Skin epidermis (tissue), 12 donors: Measurements from ENCODE around the gene TCAIM.
"Not testable (repeated sequence)": the region's sequence is repeated elsewhere in the genome, so short reads cannot be mapped to it uniquely, and the experiment has no call there.

Source experiments
- H3K27ac ChIP-seq, 21 experiments: fragments of 200-600 bp; sonication (generic) in 11 of 21; one replicate each; pipeline ENCODE4 v1.5.0; 2020; ENCODE audit warnings: mild to moderate bottlenecking in 3 of 21, inconsistent platforms in 2 of 21, moderate library complexity in 2 of 21
- H3K4me3 ChIP-seq, 7 experiments: fragments of 200-600 bp; sonication (generic) in 2 of 7; one replicate each; pipeline ENCODE4 v1.5.0; 2020; ENCODE audit warnings: inconsistent platforms in 2 of 7, mild to moderate bottlenecking in 2 of 7, moderate library complexity in 1 of 7

The TCAIM gene

DNA sequence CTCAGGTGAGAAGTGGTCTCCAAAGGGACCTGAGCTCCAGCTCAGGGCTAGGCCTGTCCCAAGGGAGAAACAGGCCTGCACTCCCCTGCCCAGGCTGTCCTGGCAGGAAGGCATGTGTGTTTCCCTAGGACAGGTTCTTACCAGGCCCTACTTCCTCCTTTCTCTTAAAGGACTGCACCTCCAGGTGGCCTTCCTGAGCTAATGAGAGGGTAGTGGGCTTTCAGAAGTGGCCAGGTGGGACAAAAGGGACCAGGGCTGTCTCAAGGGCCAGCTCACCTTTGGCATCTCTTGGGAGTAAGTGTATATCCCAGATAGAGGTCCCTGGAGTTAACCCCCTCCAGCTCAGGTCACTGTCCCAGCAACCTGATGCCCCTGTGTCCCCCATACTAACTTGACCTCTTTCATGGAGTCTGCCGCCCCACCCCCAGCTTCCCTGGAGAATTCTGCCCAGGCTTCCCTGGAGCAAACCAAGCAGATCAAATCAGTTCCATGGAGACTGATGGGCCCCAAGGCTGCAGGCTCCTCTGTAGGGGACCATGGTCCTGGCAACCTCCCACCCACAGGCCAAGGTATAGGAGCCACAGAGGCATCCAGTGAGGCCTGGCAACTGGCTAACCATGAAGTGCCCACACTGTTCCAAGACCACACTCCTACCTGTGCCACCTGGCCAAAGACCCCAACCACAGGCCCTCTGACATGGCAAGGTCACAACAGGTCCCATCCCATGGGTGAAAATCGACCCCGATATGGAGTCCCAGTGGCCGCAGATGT is 71.3 kb downstream of the TCAIM start:
- Histone ChIP-seq H3K4me3 (no peak overlapping the region), H3K27ac (no peak overlapping the region)

DNA sequence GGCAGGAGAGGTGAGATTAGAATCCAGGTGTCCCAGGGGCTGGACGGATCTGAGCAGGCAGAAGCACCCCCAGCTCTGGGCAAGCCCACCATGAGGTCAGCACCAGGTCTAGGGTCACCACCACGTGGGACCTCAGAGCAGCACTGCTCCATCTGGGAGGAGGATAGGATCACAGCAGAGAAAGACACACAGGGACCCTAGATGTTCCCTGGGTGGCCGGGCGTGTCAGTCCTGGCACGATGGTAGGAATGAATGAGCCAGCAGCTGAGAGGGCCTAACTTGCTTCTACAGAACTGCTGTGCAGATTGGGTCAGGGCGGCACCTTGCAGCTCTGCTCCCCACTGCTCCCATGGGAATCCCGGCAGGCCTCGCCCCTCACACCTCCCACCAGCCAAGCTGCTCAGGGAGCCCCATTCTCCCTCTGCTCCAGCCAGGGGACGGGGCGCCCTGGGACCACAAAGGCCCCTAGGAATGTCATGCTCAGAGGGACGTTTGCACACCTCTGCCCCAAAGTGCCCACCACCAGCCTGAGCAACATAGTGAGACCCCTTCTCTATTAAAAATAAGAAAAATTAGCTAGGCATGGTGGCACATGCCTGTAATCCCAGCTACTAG is 72.6 kb downstream of the TCAIM start:
- H3K4me3 ChIP-seq = no peak overlapping the region
- H3K27ac ChIP-seq = no peak overlapping the region

DNA sequence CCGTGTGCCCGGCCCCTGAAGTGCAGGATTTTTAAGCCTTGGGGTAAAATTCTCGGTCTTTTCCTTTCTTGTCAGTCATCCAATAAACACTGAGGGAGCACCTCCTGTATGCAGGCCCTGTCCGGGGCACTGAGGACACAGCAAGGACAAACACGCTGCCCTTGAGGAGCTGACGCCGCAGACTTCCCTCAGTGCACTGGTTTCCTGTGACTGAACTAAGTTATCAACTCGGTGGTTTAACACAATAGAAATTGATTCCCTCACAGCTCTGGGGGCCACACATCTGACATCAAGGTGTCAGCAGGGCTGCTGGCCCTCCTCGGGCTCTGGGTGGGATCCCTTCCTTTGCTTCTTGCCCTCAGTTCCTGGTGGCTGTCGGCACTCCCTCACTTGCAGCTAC is 73.8 kb downstream of the TCAIM start:
- H3K27ac ChIP-seq = no peak overlapping the region
- no peak overlapping the region for H3K4me3 ChIP-seq

DNA sequence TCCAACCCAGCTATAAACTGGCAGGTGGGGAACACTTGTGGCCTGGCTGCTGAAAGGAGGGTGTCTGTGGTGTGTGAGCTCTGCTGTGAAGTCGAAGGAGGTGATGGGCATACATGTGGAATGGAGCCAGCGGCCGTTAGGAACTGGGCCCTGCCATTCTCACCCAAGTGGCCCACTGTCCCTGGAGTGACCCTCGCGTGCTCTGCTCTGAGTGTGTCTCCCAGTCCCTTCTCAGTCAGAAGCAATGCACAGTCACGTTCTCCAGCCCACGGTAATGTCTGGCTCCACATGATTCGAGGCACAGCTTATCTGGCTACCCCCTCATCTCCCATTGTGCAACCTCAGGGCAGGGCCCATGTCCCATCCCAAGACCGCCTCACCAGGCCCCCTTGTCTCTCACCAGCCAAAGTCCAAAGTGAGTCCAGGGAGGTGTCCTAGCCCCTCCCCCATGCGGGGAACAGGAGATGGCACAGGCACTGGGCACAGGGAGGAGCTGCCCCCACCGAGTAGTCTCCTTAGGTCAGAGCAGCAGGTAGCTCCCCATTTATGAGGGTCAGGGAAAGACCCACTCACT is 76.0 kb downstream of the TCAIM start:
- Histone ChIP-seq H3K4me3 (no peak overlapping the region), H3K27ac (no peak overlapping the region)

DNA sequence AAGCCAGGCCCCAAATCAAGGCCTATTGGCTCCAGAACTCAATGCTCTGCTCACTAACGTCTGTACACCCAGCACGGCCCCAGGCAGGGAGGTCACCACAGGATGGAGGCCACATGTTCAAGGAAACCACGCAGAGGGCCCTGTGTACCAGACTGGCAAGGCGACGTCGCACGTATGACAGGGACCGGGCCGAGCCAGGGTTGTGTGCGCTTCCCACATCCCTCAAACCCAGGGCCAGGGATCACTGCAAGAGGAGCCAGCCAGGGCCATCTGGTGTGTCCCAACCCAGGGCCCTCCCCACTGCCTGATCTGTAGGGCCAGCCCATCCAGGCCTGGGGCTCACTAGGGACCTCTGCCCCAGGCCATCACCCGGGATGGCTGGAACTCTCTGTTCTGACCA is 76.9 kb downstream of the TCAIM start:
- no peak overlapping the region for H3K27ac ChIP-seq
- H3K4me3 ChIP-seq = no peak overlapping the region

DNA sequence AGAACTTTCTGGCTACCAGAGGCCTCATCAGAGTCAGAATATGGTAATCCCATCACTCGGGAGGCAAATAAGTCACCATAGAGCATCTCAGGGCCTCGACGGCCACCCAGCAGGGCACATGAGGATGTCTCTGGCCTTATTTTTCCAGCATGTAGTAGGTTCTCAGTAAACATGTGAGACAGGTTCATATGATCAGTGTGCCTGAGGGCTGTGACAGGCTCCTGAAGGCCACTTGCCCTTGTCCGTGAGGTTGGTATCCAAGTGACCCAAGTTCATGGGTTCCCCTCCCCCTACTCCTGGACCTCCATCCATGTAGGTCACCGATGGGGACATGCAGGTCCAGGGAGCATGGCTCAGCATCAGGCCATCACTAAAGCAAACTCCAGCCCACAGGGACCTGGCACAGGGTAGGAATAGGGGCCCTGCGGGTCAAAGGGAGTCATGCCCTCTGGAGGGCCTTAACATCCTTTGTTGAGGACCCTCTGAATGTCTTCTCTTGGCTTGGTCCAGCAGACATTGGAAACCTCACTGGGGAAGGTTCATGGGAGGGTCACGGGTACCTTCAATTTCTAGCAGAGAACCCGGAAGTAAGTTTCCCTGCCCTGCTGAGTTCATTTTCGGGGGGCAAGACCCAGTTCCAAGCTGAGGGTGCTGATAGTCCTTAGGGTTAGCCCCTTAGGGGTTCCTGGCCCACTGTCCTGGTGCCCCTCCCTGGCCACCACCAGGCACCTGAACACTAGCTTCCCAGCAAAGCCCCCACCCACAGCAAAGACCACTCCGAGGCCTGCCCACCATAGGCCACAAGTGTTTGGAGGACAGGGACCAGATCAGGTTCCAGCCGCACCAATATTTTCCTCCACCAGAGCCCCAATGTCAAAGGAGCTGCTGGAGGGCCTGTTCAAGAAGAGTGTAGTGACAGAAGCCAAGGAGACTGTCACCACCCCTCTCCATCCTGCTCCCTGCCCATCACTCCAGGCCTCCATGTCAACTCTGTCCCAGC is 77.8 kb downstream of the TCAIM start:
- H3K4me3 ChIP-seq = no peak overlapping the region
- H3K27ac ChIP-seq = no peak overlapping the region

DNA sequence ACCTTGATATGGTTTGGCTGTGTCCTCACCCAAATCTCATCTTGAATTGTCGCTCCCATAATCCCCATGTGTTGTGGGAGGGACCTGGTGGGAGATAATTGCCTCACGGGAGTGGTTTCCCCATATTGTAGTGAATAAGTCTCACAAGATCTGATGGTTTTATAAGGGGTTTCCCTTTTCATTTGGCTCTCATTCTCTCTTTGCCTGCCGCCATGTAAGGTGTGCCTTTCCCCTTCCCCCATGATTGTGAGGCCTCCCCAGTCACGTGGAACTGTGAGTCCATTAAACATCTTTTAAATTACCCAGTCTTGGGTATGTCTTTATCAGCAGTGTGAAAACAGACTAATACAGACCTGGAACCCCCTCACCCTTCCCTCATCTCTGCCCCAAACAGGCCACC is 79.6 kb downstream of the TCAIM start:
- not testable (repeated sequence) for H3K4me3 ChIP-seq, H3K27ac ChIP-seq

DNA sequence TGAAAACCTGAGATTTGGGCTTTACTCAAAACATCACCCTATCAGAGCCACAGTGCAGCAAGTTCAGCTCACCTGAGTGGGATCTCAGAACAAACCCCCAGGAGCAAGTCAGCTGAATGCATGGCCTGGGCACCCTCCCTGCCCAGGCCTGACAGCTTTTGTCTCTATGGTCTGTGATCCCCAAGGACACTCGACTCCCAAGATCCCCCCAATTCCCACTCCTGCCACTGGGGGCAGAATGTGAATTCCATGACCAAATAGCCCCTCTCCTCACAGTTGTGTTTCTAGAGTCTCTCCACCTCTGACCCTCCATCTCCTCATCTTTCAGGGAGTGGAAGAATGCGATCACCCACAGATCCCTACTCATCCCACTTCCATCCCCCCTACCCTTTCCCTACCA is 80.0 kb downstream of the TCAIM start:
- no peak overlapping the region for H3K27ac ChIP-seq
- H3K4me3 ChIP-seq = no peak overlapping the region

DNA sequence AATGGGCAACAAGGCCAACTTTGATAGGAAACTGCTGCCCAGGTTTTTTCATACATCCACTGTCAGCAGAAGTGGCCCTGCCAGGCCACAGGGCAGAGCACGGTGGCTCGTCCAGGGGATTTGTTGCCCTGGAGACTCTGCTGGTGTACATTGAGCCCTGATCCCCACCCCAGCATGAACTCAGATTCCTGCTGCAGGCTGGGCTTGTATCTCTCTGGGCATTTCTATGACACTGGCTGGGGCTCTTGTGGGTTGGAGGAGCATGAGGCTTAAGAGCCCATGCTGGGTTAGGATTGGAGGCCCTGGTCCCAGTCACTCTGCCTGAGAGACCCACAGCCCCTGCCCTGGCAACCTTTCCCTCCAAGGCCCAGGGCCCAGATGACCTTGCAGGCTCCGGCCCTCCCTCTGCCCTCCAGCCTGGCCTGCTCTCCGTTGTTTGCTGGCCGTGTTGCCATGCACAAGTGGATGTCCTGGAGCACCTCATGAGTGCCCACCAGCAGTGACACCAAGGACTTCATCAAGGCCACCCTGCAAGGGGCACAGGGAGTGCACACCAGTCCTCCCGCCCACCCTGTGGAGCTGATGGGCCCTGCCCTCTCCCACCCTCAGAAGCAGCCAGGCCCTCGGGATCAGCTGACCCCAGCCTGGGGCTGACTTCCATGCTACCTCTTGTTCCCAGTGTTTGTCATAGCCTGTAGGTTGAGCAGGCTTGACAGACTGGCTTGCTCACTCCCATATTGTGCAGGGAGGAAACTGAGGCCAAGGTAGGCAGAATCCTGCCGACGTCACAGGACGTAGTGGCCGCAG is 80.8 kb downstream of the TCAIM start:
- Histone ChIP-seq H3K27ac (no peak overlapping the region), H3K4me3 (no peak overlapping the region)

DNA sequence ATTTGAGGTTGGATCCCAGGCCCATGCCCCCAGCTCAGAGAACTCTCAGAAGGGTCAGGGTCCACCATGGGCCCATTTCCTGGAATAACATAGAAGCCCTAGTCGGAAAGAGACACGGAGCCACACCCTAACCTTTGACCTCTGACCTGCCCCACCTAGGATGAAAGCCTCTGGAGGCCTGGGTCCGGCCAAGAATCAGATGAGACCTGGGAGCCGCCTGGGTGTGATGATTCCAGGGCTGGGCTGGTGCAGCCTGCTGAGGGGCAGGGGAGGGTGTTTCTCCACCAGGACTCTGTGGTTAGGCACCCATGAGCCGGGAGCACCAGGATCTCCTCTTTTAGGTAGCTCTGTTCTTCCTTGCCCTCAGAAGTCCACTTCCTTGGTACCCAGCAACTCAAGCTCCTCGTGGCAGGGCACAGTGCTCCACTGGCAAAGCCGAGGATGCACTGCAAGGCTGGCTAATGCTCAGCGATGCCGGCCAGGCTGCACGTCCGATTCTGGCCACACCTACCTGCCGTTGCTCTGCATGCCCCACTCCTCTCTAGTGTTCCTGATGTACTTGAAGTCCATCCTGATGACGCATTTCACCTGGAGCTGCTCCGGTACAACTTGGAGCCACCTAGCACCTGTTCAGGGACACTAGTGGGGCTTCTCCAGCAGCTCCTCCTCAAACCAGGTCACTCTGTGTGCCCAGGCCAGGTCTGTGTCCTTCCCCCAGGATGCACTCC is 81.5 kb downstream of the TCAIM start:
- no peak overlapping the region for H3K4me3 ChIP-seq
- no peak overlapping the region for H3K27ac ChIP-seq

DNA sequence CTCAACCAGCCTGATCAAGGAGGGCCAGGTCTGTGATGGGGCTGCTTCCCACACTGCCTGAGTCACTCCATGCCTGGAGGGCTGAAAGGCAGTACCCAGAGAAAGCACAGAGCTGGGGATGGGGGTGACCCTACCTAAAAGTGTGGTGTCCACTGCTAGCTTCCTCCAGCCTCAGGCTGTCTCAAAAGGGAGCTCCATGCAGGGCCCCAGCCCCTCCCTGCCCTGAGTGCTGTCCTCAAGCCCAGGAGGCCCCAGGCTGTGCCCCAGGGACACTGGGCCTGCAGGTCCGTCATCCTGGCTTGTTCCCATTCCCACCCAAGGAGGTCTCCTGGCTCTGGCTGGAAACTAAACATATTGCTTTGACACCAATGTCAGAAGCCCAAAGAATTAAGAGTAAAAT is 82.1 kb downstream of the TCAIM start:
- Histone ChIP-seq H3K4me3 (no peak overlapping the region), H3K27ac (no peak overlapping the region)

DNA sequence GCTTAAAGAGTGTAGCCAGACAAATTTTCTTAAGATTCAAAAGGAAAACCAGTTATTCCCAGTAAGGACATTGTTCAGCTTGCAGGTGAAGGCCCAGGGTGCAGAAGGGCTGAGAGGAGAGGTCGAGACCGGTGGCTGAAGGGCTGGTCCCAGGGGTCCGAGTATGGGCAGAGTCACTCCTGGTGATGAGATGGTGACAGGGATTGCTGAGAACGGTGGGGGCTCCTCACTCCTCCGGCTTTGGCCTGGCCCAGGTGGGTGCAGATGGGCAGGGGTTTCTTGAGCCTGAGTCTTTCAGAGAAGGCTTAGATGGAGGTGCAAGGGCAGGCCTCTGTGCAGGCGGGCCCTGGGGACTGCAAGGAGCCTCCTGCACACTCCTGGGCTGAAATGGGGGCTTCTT is 82.7 kb downstream of the TCAIM start:
- no peak overlapping the region for H3K27ac ChIP-seq
- no peak overlapping the region for H3K4me3 ChIP-seq

DNA sequence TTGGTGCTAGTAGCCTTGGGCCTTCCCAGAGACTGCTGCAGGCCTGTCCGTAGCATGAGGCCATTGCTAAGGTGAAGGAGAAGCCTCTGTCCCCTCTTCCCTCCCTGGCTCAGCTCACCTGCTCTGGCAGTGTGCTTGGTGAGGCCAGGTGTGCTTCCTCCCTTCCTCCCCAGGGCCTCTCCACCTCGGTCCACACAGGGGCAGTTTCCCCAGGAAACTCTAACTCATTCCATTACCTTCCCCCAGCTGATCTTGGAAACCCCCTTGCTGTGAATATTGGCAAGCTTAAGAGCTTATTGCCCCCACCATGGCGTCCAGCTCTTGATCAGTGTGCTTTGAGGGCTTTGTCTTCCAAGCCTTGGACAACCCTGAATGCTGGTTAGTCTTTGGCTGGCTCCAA is 86.2 kb downstream of the TCAIM start:
- Histone ChIP-seq H3K4me3 (no peak overlapping the region), H3K27ac (no peak overlapping the region)

DNA sequence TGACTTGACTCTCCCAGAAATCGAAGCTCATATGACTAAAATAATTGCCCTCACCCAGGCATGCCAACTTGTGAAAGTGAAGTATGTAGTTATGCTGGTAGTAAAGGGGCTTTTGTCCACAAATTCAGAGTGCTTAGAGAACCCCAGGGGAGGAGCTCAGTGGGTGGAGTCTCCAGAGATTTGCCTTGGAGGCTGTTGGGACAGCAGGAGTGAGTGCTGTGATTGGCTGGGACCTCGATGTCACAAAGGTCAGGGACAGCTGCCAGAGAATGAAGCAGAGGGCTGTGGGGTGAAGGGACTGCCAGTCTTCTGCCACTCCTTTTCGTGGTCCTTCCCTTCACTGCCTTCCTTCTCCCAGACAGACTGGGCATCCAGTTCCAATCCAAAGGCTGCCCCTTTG is 89.1 kb downstream of the TCAIM start:
- no peak overlapping the region for H3K27ac ChIP-seq
- H3K4me3 ChIP-seq = no peak overlapping the region

DNA sequence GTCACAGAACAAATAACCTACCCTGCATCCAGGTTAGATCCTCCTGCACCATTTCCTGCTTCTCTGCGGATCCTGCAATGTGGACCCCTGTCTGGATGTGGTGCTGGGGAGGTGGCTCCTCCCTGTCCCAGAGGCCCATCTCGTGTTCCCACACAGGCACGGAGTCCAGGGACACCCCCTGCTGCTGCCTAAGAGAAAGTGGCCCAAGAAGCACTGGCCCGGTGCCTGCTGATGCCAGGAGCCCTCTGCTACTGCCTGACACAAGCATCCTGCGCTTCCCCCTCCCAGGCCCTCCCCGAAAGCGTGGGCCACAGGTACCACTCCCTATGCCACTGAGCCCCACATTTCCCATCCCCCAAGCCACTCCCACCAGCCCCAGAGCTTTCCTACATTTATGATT is 90.3 kb downstream of the TCAIM start:
- Histone ChIP-seq H3K4me3 (no peak overlapping the region), H3K27ac (no peak overlapping the region)

DNA sequence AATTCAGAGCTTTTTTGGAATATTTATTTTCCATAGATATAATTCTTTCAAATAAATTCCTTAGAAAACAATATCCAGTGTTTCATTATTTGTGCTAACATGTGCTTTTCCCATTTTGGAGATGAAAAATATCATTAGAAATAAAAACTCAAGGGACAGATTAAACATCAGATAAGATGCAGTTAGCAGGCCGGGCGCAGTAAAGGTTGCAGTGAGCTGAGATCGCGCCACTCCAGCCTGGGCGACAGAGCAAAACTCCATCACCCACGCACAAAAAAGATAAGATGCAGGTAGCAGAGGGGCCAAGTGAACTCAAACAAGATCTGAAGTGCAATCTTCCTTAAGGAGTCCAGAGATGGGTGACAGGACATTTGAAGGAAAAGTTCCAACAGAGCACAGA is 90.9 kb downstream of the TCAIM start:
- H3K4me3 ChIP-seq = no peak overlapping the region

DNA sequence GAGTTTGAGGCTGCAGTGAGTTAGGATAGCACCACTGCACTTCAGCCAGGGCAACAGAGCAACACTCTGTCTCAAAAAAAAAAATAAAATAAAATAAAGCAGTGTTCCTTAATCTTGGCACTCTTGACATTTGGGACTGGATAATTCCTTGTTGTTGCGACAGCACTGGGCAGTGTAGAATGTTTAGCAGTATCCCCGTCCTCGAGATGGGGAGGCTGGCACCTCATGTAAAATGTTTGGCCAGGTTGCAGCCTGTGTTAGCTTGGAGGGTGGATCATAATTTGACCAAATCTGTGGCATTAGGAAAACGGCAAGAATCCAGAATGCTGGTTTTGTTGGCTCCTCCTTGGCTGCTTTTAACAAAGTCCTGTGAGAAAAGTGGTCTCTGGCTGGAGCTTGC is 91.9 kb downstream of the TCAIM start:
- H3K4me3 ChIP-seq = no peak overlapping the region
- H3K27ac ChIP-seq = no peak overlapping the region

More for the DNA sequence above, 90.9 kb downstream of the TCAIM start:
- no peak overlapping the region for H3K27ac ChIP-seq

DNA sequence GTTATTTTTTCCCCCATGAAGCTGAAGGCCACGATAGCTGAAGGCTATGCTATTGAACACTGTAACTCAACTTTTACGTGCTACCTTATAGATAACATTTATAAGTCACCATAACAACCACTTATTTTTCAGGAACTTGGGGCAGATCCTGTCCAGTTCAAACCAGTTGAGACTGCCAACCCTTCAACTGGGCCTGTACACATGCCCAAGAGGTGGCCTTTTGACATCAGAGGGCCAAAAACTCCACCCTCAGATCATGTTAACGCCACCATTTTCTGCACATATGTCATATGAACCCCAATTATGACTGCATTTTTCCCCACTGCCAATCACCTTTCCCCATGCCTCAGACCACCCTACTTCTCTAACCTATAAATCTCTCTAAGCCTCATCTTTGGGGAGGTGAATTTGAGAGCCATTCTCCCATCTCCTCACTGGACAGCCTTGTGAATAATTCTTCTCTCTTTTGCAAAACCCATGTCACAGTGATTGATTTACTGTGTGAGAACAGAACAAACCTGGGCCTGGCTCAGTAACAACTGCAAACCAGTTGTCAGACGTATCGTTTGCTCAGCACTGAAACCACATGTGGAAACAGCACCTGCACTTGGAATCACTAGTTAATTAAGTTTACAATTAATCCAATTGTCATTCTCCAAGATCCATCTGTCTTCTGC is 96.4 kb downstream of the TCAIM start:
- H3K27ac ChIP-seq = no peak overlapping the region
- H3K4me3 ChIP-seq = no peak overlapping the region
